Neutrophil (primary cell): ENCODE results near the gene TCF4.

Experiments
- H3K27ac ChIP-seq: fragments of 200-600 bp; sonication (generic); 2 replicates; pipeline ENCODE4 v1.5.1; 2016; ENCODE audit warnings: mild to moderate bottlenecking, moderate library complexity
- H3K27me3 ChIP-seq: fragments of 200-600 bp; sonication (generic); 2 replicates; pipeline ENCODE4 v1.6.0; 2016; ENCODE audit warnings: mild to moderate bottlenecking
- H3K36me3 ChIP-seq: fragments of 200-600 bp; sonication (generic); 2 replicates; pipeline ENCODE4 v1.5.1; 2017
- H3K4me1 ChIP-seq, 2 experiments: fragments of 200-600 bp in 1 of 2; sonication (generic) in 1 of 2; 1 replicate in 1 of 2; 2 replicates in 1 of 2; pipeline versions ENCODE4 v1.5.1 to v1.6.1; 2013 to 2016; ENCODE audit warnings: low read depth in 1 of 2, low read length in 1 of 2, mild to moderate bottlenecking in 1 of 2, moderate library complexity in 1 of 2; ENCODE audit not compliant: control insufficient read depth in 1 of 2, insufficient read depth in 1 of 2
- H3K4me3 ChIP-seq, 2 experiments: fragments of 200-600 bp in 1 of 2; sonication (generic) in 1 of 2; 1 replicate in 1 of 2; 2 replicates in 1 of 2; pipeline ENCODE4 v1.5.1; 2013 to 2016; ENCODE audit warnings: low read depth in 1 of 2, low read length in 1 of 2, mild to moderate bottlenecking in 1 of 2, moderate library complexity in 1 of 2
- H3K9me3 ChIP-seq: fragments of 200-600 bp; sonication (generic); 2 replicates; pipeline ENCODE4 v1.5.1; 2016
- TF ChIP-seq, protein P1 (sequence below): fragments of 200-600 bp; sonication (generic); IDR thresholded peaks from 2 replicates; pipeline ENCODE4 v1.5.1; 2016; ENCODE audit warnings: antibody characterized with exemption

TCF4 gene

GRCh38 chr18:55213586-55213985 lies 374.4 kb downstream of the TCF4 start:
- H3K27ac ChIP-seq, result no peak overlapping the region
- H3K9me3 ChIP-seq, result no peaks in the 10 kb centered on the region
- H3K27me3 ChIP-seq, result no peaks in the 10 kb centered on the region
- H3K4me3 ChIP-seq, result no peak overlapping the region
- TF ChIP-seq, protein P1, sequence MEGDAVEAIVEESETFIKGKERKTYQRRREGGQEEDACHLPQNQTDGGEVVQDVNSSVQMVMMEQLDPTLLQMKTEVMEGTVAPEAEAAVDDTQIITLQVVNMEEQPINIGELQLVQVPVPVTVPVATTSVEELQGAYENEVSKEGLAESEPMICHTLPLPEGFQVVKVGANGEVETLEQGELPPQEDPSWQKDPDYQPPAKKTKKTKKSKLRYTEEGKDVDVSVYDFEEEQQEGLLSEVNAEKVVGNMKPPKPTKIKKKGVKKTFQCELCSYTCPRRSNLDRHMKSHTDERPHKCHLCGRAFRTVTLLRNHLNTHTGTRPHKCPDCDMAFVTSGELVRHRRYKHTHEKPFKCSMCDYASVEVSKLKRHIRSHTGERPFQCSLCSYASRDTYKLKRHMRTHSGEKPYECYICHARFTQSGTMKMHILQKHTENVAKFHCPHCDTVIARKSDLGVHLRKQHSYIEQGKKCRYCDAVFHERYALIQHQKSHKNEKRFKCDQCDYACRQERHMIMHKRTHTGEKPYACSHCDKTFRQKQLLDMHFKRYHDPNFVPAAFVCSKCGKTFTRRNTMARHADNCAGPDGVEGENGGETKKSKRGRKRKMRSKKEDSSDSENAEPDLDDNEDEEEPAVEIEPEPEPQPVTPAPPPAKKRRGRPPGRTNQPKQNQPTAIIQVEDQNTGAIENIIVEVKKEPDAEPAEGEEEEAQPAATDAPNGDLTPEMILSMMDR, result no peak
- no peaks in the 10 kb centered on the region for H3K36me3 ChIP-seq
- H3K4me1 ChIP-seq, result no peaks in the 10 kb centered on the region

DNA sequence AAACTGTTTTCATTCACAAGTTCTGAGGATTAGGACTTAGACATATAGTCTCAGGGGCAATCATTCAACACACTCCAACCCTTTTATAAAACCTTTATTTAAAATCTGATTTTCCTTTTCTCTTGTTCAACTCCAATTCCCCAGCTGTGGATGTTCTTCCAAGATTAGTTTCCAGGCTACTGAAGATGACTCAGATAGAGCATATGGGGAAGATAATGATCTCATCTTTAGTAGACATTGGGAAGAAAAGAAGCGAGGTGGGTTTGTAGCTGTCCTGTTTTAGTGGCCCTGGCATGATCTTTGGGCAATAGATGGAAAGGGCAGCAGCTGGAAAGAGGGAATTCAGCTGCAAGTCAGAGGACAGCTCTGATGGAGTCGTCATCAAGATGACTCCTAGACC lies 381.1 kb downstream of the TCF4 start:
- H3K27me3 ChIP-seq, result no peaks in the 10 kb centered on the region
- H3K4me3 ChIP-seq, result no peak overlapping the region
- TF ChIP-seq, protein P1, result no peak
- H3K9me3 ChIP-seq, result no peaks in the 10 kb centered on the region
- H3K36me3 ChIP-seq, result no peaks in the 10 kb centered on the region
- no peaks in the 10 kb centered on the region for H3K4me1 ChIP-seq
- H3K27ac ChIP-seq, result no peak overlapping the region

DNA sequence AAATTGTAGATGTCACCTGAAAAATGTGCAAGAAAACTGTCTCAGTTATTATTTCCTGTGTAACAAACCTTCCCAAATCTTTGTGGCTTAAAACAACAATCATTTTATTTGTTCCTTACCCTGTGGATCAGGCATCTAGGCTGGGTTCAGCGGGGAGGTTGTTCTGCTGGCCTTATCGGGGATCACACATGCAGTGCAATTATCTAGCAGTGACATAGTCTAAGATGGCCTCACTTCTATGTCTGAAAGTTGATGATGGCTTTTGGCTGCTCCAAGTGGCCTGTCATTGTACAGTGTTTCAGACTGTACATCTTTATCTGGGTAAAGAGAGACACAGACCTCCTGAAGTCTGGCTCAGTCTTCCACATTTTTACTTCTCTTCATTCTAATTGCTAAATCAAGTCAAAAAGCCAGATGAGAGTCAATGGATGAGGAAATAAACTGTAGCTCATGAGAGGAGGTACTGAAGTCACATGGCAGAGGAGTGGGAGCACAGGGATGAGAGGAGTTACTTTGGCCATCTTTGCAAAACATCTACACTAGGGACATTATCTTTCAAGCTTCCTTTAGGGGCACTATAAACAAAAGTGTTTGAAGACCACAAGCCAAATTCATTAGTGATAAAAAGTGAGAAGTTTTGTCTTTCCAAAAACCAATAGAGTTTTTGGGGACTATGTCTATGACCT lies 385.6 kb downstream of the TCF4 start:
- no peaks in the 10 kb centered on the region for H3K27me3 ChIP-seq
- no peak overlapping the region for H3K27ac ChIP-seq
- TF ChIP-seq, protein P1, result no peak
- H3K4me1 ChIP-seq, result no peaks in the 10 kb centered on the region
- no peaks in the 10 kb centered on the region for H3K9me3 ChIP-seq
- no peaks in the 10 kb centered on the region for H3K36me3 ChIP-seq
- H3K4me3 ChIP-seq, result no peak overlapping the region

GRCh38 chr18:55199291-55199963 lies 388.6 kb downstream of the TCF4 start:
- H3K36me3 ChIP-seq, result no peaks in the 10 kb centered on the region
- H3K4me3 ChIP-seq, result no peak overlapping the region
- no peak overlapping the region for H3K27ac ChIP-seq
- TF ChIP-seq, protein P1, result no peak
- no peaks in the 10 kb centered on the region for H3K27me3 ChIP-seq
- no peaks in the 10 kb centered on the region for H3K9me3 ChIP-seq
- no peaks in the 10 kb centered on the region for H3K4me1 ChIP-seq

GRCh38 chr18:55195863-55196262 lies 392.1 kb downstream of the TCF4 start:
- TF ChIP-seq, protein P1, result no peak
- H3K36me3 ChIP-seq, result no peaks in the 10 kb centered on the region
- H3K4me1 ChIP-seq, result no peaks in the 10 kb centered on the region
- no peaks in the 10 kb centered on the region for H3K27me3 ChIP-seq
- no peak overlapping the region for H3K4me3 ChIP-seq
- no peaks in the 10 kb centered on the region for H3K9me3 ChIP-seq
- H3K27ac ChIP-seq, result no peak overlapping the region
